ENCODE measurements around the gene NIM1K. TPM values are rescaled to one million over a fixed set of nuclear protein-coding genes. Genes with fewer than 3 reads are reported as not detected.
"Not testable (repeated sequence)": the region's sequence is repeated elsewhere in the genome, so short reads cannot be mapped to it uniquely, and the experiment has no call there.

The NIM1K gene
- polyA plus RNA-seq, 1 donor: 0.70 TPM

DNA sequence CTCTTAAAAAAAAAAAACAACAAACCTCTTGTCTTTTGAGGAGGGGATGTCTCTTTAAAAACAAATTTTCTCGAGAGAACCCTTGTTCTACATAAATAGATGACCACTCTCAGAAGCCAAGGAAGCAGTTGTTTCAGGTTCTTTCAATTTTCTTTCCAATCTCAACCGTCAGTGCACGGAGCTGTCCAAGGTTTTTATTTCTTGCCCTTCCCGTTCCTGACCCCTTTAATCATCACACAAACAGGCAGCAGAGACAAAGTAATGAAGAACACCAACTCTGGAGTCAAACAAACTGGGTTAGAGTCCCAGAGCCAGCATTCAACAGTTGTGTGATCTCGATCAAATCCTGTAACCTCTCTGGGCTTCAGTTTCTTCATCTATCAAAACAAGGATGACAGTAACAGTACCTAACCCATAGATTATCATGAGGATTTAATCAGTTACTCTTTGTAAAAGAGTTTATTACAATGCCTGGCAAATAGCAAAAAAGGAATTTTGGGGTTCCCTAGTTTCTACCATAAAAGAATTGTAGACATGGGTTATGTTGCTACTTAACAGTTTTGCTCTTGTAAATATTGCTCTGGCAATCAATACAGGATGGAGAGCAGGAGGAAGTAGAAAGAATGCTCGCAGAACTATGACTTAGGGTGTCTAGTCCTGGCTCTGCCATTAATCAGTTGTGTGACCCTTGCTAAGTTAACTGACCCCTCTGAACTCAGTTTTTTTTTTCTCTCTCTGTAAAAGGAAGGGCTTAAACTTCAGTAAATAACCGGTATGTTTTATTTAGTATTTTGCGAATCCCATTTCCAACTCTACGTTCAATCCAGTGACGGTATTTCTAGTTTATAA, 1.0 kb upstream of the NIM1K start:
- DNase-seq: peak; percentile 25

DNA sequence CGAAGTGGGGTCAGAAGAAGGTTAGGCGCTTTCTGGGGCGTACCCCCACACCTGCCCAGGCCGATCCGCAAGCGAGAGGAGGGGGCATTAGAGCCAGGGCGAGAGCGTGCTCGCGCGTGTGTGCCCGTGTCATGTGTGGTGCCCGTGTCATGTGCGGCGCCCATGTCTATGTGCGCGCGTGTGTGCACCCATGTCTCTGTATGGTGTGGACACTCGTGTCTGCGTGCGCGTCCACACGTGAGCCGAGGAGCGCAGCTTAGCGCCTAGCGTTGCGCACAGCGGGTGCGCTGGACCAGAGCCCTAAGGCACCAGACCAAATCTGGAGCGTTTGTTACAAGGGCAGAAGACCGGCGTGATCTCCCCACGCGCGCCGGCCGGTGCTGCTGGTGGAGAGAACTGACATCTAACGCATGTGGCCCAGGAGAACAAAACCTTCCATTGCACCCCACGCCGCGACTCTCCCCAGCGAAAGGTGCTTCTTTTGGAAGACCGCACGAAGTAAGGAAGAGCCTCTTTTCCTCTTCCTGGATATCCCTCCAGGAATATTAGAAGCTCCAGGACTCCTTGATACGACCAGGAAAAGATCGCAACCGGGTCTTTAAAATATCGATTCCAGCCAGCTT, 644 bp downstream of the NIM1K start:
- peak; percentile 5 for DNase-seq

GRCh38 chr5:43193181-43193893, 1.3 kb downstream of the NIM1K start:
- peak; percentile 58 for DNase-seq

DNA sequence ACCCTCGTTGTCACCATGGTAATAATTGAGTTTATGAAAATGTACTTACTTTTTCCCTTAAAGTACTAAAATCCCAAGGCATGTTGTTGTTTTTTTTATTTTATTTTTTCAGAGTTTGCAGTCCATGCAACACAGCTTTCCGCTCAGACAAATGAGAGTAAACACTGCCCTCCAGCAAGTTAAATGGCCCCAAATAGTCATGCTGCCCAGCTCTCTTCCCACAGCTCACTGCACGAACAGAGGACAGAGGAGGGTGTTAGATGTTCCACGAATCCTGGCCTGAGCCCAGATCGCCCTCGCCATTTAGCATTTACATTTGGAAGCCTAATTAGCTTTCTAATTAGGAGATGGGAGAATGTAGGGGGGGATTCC, 1.9 kb downstream of the NIM1K start:
- DNase-seq: no peak

GRCh38 chr5:43195670-43196265, 3.7 kb downstream of the NIM1K start:
- no peak for DNase-seq

DNA sequence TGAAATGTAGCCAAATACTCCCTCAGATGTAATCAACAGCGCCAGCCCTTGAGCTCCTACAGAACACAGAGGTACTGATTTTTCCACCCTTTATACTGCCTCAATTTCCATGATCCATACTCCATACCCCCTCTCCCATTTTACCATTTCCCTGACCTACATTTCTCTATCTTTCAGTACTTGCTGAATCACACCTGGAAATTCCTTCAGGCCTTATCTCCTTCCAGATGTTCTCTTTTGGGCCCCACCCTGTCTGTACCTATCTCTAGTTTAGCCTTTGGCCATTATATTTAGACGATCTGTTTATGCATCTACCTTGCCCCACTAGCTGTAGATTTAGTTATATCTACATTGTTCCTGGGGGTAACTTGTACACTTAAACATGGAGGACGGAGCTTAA, 5.5 kb downstream of the NIM1K start:
- no peak for DNase-seq

DNA sequence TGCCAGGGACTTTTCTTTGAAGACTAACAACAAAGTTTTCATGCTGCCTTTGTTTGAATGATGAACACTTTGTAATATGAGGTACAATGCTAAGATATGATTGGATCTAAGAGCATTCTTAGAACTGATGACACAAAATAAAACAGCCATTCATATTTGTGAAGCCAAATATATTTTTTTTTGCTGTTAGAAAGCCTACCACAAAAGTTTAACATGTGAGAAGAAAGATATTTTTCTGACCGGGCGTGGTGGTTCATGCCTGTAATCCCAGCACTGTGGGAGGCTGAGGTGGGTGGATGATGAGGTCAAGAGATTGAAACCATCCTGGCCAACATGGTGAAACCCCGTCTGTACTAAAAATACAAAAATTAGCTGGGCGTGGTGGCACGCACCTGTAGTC, 9.4 kb downstream of the NIM1K start:
- not testable (repeated sequence) for DNase-seq

DNA sequence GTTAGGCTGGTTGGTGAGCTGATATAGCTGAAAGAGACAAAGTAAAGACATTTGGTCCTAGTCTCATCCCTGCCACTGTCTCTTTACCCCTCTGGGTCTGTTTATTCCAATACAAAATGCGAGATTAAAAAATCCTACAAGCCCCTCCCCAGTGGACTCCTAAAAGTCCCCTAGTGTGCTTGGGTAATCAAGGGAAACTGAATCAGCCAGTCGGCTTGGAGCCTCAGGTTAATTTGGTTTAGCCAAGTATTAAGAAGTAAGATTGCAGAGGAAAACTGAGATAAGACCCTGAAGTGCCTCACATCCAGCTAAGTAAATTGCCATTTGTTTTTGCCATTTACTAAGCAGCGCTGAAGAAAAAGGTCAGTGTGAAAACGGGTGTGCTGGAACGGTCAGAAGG, 10.4 kb downstream of the NIM1K start:
- no peak for DNase-seq

- no peak for DNase-seq
Observed at GRCh38 chr5:43203373-43203772, 11.3 kb downstream of the NIM1K start.

GRCh38 chr5:43204958-43205357, 12.9 kb downstream of the NIM1K start:
- no peak for DNase-seq

GRCh38 chr5:43207601-43208000, 15.6 kb downstream of the NIM1K start:
- no peak for DNase-seq

DNA sequence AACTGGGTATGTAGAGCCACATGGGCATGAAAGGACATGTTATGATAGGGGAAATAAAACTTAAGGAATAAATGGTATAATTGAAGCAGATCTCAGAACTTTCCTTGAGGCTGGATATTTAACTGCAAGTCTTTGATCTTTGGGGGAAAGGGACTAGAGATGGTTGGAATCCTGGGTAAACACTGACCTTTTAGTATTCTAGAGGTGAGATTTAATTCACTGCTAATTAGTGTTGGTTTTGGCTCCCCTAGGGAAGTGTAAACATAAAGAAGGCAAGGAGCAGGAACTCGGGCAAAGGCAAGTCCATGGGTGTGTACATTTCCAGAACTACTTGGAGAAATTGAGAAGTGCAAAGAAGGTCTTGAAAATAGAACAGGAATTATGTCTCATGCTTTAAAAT, 16.6 kb downstream of the NIM1K start:
- DNase-seq: no peak

GRCh38 chr5:43209060-43209459, 17.0 kb downstream of the NIM1K start:
- no peak for DNase-seq

- no peak for DNase-seq
Observed at GRCh38 chr5:43209833-43210232, 17.8 kb downstream of the NIM1K start.

DNA sequence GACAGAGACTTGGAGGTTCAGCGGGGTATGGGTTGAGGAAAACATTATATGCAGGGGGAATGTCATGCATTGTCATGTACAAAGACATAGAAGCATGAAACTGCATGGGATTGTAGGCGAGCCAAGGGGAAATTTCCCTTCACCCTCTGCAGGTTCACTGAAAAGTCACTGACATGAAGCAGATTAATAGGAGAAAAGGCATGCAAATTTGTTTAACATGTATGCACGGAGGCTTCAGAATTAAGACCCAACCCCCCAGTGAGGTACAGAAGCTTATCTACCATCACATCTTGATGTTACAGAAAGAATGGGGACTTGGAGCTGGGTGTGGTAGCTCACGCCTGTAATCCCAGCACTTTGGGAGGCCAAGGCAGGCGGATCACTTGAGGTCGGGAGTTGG, 18.5 kb downstream of the NIM1K start:
- no peak for DNase-seq

- DNase-seq: no peak
Observed at GRCh38 chr5:43213951-43214350, 21.9 kb downstream of the NIM1K start.

DNA sequence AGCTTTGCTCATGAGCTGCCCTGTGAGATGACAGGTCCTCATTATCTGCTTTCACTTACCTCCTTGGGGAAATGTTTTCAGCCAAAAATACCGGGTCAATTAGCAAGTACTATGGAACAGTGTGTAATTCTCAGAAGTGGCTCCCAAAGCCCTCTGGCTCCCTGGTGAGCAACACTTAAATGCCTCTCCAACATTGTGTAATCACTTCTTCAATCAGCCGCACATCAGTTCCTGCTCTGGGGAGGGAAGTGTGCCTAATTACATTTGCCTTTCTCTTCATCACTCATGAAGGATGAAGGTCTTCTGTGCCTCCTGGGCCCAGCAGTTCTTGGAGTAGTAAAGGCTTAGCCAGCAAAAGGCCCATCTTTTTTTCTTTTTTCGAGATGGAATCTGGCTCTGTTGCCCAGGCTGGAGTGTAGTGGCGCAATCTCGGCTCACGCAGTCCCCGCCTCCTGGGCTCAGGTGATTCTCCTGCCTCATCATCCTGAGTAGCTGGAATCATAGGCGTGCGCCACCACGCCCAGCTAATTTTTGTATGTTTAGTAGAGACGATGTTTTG, 23.1 kb downstream of the NIM1K start:
- DNase-seq: no peak

DNA sequence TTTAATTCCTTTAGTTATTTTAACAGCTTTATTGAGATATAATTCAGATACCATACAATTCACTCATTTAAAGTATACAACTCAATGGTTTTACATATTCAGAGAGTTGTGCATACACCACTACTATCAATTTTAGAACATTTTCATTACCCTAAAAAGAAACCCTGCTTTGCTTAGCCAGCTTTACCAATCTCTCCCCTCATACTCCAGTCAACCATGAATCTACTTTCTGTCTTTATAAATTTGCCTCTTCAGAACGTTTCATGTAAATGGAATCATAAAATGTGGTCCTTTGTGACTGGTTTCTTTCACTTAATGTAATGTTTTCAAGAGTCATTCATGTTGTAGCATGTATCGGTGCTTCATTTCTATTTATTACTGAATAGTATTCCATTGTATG, 24.9 kb downstream of the NIM1K start:
- DNase-seq: no peak

GRCh38 chr5:43219120-43219519, 27.1 kb downstream of the NIM1K start:
- no peak for DNase-seq

GRCh38 chr5:43221502-43221901, 29.5 kb downstream of the NIM1K start:
- DNase-seq: no peak

- no peak for DNase-seq
Observed at GRCh38 chr5:43225649-43226245, 33.7 kb downstream of the NIM1K start.

DNA sequence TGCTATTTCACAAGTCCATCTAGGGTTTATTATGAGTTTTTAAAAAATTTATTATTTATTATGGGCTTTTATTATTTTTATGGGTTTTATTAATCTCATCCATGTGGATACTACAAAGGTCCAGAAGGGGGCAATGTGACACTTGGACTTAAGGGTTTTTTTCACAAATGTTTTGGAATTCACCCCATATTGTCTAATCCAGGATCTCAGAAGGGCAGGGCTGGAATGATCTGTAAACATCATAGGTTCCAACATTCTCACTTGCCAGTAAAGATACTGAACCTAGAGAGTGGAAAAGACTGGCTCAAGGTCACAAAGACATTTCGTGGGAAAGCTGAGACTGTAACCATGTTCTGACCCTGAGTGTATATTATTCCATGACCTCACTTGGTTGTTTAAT, 35.6 kb downstream of the NIM1K start:
- no peak for DNase-seq

- no peak for DNase-seq
Observed at GRCh38 chr5:43230707-43231106, 38.7 kb downstream of the NIM1K start.

Data from hindlimb muscle (tissue), 1 donor.